CD4-positive, alpha-beta T cell treated with Interleukin-2 at 100 ng/mL for 4 hours (primary cell): ENCODE data around the gene ATP8B4.

Experiments
- DNase-seq: peaks from one replicate; pipeline ENCODE4 v3.0.0-alpha.2; 2020; ENCODE audit warnings: low spot score

ATP8B4 gene

DNA sequence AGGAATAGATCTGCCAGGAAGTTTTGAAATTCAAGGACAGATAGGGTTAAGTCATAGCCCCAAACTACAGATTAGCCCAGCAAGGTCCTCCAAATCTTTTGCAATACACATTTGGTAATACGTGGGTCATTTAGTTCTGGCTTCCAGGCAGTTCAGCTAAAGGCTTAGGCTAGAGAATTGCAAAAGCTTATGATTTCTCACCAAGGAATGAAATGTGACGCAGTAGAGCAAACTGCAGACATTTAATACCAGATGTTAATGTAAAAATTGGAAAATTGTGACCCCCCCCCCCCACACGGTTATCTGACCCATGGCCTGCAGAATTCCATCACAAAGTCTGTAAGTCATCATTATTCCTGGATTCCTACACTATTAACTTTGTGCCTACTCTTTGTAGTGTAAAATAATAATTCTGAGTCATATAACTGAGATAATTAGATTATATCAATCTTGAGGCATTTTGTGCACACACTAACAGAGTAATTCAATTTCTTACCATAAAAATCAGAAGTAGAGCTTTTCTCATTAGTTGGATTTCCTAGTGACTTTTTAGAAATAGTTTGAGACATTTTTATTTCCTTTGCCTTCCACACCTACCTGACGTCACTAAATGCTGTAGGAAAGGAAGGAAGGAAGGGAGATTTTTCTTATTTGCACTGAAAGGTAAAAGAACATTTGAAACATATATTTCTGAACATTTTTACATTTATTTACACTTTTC, 263.0 kb downstream of the ATP8B4 start:
- no peak for DNase-seq

DNA sequence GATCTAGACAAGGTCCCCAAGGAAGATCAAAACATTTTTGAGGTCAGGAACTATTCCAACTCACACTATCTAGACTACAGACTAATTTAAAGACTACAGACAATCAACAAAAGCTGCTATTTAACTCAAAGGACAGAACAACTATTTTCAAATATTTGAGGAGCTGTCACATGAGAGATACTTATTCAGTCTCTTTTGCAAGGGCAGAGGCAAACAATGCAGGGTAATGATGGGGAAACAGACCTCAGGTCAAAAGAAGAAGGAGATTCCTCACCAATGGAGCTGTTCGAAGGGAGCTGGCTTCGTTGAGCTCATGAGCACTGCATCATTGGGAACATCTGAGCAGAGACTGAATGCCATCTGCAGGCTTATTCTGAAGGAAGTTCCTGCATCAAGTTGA, 266.3 kb downstream of the ATP8B4 start:
- DNase-seq, result no peak

DNA sequence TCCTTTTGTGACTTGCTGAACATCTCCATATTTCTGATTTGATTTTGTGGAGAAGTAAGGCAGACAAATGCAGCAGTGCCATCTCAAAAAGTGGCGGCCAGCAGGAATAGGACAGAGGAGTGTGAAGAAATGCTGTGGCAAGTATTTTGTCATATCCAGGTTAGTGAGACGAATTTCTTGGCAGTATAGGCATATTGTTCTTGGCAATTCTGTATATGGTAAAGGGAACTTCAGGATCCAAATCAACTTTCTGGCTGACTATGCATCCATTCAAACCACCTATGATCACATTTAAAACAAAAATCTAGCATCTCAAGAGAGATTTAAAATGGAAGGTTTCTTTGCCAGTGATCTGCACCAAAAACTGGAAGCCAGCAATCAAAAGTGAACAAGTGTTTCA, 270.2 kb downstream of the ATP8B4 start:
- DNase-seq, result no peak

DNA sequence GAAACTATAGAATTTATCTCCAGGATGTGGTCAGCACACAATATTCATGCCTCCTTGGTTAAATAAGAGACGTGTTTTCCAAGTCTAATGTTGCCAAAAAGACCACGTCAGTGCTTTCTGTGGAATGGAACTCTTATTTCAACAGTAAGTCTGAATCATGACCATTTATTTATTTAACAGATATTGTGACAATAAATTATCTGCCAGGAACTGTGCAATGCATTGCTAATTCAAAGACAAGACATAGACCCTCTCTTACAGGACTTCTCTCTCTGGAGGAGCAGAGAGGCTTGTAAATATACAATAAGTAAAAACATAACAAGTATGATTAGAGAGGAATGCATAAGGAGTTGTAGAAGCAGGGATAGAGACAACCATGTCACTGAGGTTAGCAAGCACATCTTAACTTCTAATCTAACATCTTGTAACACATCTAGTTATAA, 270.7 kb downstream of the ATP8B4 start:
- DNase-seq, result no peak

DNA sequence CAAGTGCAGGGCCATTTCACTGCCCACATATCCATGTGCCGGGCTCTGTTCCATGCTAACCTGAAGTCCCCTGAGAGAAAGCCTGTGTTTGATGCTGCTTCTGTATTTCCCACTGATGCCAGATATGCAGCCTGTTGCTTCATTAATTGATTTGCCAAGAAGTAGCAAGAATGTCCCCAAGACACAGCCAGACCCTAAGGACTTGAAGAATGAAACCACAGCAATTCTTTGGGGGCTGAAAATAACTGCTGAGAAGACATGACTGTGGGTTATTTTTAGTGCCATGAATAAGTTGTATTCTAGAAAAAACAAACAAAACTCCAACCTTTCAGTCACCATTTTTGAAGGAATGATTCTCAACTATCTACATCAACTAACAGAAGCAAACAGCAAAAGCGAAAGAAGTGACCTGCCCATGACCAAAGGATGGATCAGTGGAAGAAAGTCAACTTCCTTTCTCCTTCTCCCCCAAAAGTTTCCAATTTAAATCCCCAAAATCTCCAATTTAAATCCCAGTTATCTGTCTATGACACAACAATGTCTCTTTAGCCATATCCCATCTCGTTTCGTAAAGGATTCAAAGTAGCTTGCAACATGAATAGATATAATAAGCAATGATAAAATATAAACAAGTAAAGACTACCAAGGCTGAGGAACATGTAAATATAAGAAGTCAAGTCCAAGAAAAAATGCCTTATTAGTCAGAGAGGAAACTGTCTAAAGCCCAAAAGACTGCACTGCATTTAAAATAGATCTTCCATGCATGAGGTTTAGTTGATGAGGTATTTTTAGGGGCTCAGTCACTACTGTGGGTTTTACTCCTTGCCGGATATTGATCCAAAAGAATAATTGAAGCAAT, 271.4 kb downstream of the ATP8B4 start:
- DNase-seq, result no peak

DNA sequence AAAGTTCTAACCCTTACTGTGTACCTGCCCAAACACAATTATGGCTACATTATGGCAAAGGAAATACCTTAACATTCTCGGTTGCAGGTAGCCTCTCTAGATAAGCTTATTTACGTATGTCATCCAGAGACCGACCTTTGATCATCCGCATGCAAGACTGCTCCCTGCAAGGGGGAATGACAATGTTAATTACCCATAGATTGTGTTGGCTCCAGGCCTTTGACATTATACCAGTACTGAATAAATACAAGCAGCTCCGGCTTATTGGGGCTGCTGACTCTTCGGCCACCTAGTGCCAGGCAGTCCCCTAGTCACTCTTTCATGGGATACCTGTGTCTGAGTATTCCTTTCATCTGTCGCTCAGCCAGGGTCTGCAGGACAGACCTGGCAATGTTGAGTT, 274.6 kb downstream of the ATP8B4 start:
- DNase-seq, result no peak

GRCh38 chr15:49843725-49844124, 275.3 kb downstream of the ATP8B4 start:
- DNase-seq, result no peak

- DNase-seq, result no peak
Observed at GRCh38 chr15:49842031-49842730, 276.9 kb downstream of the ATP8B4 start.

DNA sequence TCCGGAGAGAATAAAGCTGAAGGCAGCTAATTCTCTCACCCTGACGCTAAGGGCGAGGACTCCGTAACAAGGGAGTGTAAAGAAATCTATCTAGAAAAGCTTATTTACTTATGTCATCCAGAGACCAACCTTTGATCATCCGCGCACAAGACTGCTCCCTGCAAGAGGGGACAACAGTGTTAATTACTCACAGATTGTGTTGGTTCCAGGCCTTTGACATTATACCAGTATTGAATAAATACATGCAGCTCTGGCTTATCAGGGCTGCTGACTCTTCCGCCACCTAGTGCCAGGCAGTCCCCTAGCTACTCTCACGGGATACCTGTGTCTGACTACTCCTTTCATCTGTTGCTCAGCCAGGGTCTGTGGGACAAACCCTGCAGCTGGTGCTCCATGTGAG, 286.5 kb downstream of the ATP8B4 start:
- no peak for DNase-seq

- DNase-seq, result no peak
Observed at GRCh38 chr15:49831206-49831965, 287.6 kb downstream of the ATP8B4 start.

GRCh38 chr15:49830391-49830790, 288.6 kb downstream of the ATP8B4 start:
- no peak for DNase-seq

DNA sequence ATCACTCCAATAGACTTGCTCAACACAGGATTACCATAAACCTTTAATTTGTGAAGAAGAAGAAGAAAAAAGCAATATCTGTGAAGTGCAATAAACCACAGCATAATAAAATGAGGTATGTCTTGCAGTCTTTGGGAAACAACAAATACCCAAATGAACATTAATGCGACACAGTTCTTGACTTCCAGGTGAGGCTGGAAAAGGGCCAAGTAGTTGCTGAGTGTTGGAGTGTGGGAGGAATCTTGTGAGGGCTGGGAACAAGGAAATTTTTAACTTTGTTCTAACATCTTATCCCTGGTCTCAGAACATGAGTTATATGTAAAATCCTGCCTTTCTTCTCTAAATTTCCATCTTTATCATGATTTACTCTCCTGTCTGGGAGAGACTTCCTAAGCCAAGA, 291.7 kb downstream of the ATP8B4 start:
- no peak for DNase-seq

GRCh38 chr15:49826640-49827234, 292.3 kb downstream of the ATP8B4 start:
- DNase-seq, result no peak

GRCh38 chr15:49824775-49825099, 294.3 kb downstream of the ATP8B4 start:
- DNase-seq, result no peak

DNA sequence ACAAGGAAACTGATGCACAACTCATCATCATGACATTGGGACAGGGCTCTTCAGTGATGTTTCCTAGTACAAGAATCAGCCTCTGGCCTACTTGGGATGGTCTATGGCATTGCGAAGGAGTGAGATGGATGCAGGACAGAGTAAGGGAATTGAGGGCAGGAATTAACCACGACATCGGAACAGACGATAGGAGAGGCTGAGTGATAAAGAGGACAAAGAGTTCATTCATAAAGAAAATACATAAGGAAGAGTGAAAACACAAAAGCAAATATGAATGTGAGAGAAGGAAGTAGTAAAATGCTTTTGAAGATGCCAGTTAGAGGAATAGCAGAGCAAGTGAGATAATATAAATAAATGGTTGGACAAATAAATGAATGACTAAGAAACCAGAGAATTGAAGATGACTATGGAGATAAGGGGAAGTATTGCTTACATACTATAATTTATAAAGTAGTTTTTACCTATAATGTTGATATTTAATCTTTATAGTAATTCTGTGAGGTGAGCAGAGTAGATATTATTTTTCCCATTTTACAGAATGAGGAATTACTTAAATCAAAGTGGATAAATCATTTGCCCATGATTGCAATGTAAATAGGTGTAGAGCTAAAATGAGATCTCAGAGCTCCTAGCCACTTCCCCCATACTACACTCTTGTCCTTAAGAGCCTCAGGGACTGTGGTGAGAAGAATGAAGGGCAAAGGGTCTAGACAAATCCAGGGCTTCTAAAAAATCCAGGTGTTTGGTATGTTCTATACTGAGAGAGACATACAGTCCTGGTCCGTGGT, 294.9 kb downstream of the ATP8B4 start:
- no peak for DNase-seq

DNA sequence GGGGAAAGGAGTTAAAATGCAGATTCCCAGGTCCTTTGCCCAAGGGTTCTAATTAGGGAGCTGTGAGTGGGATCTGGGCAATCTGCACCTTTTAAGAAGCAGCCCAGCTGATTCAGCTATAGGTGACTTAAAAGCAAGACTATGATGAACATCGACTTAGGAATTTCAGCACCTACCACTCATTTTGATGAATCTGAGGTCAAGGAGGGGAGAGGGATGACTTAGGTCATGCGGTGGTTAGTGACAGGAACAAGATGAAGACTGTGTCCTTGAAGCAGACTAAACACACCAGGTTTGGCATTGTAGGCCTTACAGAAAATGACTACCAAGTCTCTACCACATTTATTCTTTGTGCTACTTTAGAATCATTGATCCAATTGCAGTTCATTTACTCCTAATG, 301.9 kb downstream of the ATP8B4 start:
- no peak for DNase-seq

- DNase-seq, result no peak
Observed at GRCh38 chr15:49815950-49816349, 303.1 kb downstream of the ATP8B4 start.

- DNase-seq, result no peak
Observed at GRCh38 chr15:49815526-49815925, 303.5 kb downstream of the ATP8B4 start.

DNA sequence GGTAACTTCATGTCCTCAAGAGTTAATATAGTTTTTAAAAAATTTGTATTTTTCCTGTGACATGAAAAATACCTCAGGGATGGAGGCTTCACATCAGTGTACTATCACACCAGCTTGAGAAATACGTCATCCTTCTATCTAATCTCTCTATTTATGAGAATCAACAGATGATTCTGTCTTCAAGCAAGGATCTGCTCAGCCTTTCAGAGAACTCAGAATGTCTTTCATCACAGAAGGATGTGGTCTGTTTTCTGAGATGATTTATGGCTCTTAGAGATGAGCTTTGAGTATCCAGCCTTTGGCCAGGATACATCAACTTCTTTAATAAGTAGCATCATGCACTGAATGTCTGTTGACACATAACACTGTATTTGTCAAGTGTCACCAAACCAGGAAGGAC, 304.3 kb downstream of the ATP8B4 start:
- DNase-seq, result no peak

DNA sequence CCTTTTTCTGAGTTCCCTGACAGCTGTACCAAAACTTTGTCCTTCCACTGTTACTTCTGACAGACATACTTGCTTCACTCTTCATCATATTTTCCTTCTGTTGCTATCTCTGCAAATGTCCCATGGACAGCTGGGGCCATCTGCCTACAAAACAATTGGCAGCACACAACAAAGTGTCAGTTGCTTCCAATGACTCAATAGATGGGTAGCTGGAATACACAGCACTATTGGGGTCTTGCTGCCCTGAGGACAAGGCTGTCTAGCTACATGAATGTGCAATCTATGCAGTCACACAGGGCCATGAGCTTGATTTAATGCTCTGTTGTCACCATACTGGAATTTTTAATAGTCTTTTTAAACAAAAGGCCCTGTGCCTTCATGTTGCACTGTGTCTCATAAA, 305.4 kb downstream of the ATP8B4 start:
- DNase-seq, result no peak

GRCh38 chr15:49810720-49811119, 308.3 kb downstream of the ATP8B4 start:
- DNase-seq, result no peak
